GM19397 (cell line): Measurements from ENCODE around the gene GEMIN2.
"Not testable (repeated sequence)": the region's sequence is repeated elsewhere in the genome, so short reads cannot be mapped to it uniquely, and the experiment has no call there.

Experiments used
- ATAC-seq: cut with Tn5 transposase; IDR thresholded peaks from one replicate; pipeline ENCODE4 v1.9.1; 2021; ENCODE audit warnings: mild to moderate bottlenecking, moderate library complexity; ENCODE audit not compliant: unreplicated experiment

Gene GEMIN2

GRCh38 chr14:39114073-39114838 lies at the start of gene GEMIN2:
Gene GEMIN2 (plus strand): TSS chr14:39114323. CDS start chr14:39114339, 16 bp downstream.
- peak; percentile 89 for ATAC-seq

GRCh38 chr14:39069169-39069805 lies 44.8 kb upstream of the GEMIN2 start:
- not testable (repeated sequence) for ATAC-seq

- no peak for ATAC-seq
Observed at GRCh38 chr14:39069923-39070322, 44.2 kb upstream of the GEMIN2 start.

GRCh38 chr14:39071096-39071495 lies 43.0 kb upstream of the GEMIN2 start:
- ATAC-seq: no peak

GRCh38 chr14:39080886-39081285 lies 33.2 kb upstream of the GEMIN2 start:
- no peak for ATAC-seq

GRCh38 chr14:39083127-39083526 lies 31.0 kb upstream of the GEMIN2 start:
- ATAC-seq: no peak

GRCh38 chr14:39085933-39086332 lies 28.2 kb upstream of the GEMIN2 start:
- no peak for ATAC-seq

GRCh38 chr14:39087493-39087892 lies 26.6 kb upstream of the GEMIN2 start:
- ATAC-seq: no peak

- no peak for ATAC-seq
Observed at GRCh38 chr14:39090548-39091111, 23.5 kb upstream of the GEMIN2 start.

- no peak for ATAC-seq
Observed at GRCh38 chr14:39091716-39092115, 22.4 kb upstream of the GEMIN2 start.

GRCh38 chr14:39094515-39094914 lies 19.6 kb upstream of the GEMIN2 start:
- no peak for ATAC-seq

GRCh38 chr14:39097159-39097558 lies 17.0 kb upstream of the GEMIN2 start:
- ATAC-seq: no peak

- not testable (repeated sequence) for ATAC-seq
Observed at GRCh38 chr14:39099215-39099614, 14.9 kb upstream of the GEMIN2 start.

GRCh38 chr14:39099748-39100147 lies 14.4 kb upstream of the GEMIN2 start:
- ATAC-seq: no peak

- ATAC-seq: no peak
Observed at GRCh38 chr14:39102265-39102968, 11.7 kb upstream of the GEMIN2 start.

- ATAC-seq: peak; percentile 96
Observed at GRCh38 chr14:39102969-39103957, 10.9 kb upstream of the GEMIN2 start, which contains the start of gene SEC23A. Gene SEC23A (minus strand): TSS chr14:39103235. CDS start chr14:39096118, 7,117 bp downstream.

GRCh38 chr14:39104078-39104801 lies 9.9 kb upstream of the GEMIN2 start:
- ATAC-seq: not testable (repeated sequence)

GRCh38 chr14:39107591-39107996 lies 6.5 kb upstream of the GEMIN2 start:
- ATAC-seq: no peak

GRCh38 chr14:39108791-39109190 lies 5.3 kb upstream of the GEMIN2 start:
- ATAC-seq: no peak
